ENCODE results near the gene PIF1.

- TF ChIP-seq CTCF (IDR thresholded peaks at IDR 0.05) (no peak), ZFX (IDR thresholded peaks at IDR 0.05; ENCODE audit: borderline replicate concordance) (no peak)
Observed at GRCh38 chr15:64816452-64816851, 9.0 kb downstream of the PIF1 start.

Data from 22Rv1 (cell line).